GM23248 (cell line): ENCODE results near the gene FAM168A.

Experiments
- EZH2 ChIP-seq: fragments of 200-600 bp; sonication (generic); IDR thresholded peaks from 2 replicates; pipeline ENCODE4 v1.6.1; 2018; ENCODE audit warnings: antibody characterized with exemption, mild to moderate bottlenecking; ENCODE audit not compliant: insufficient read depth, poor library complexity, severe bottlenecking
- EZH2phosphoT487 ChIP-seq: fragments of 200-600 bp; sonication (generic); IDR thresholded peaks from 2 replicates; pipeline ENCODE4 v1.6.1; 2018; ENCODE audit warnings: antibody characterized with exemption, moderate library complexity, mild to moderate bottlenecking, low read depth; ENCODE audit not compliant: insufficient read depth

DNA sequence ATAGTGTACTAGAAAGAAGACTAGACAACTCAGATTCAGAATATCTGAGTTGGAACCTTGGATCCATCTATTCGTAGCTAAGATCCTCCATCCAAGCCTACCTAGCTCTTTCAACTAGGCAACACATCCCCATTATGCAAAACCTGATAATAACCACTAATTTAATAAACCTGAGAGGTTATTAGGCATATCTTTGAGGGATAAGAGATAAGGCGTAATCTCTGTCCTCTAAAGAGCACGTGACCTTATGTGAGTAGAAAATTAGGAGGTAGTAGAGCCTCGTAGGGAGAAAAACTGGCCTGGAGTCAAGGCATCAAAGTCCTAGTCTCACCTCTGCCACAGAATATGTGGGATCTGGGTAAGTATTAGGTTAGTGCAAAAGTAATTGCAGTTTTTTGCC is 87.8 kb downstream of the FAM168A start:
- no peak for TF ChIP-seq EZH2phosphoT487
- no peak for TF ChIP-seq EZH2
